ENCODE data around the gene SLC24A3.

GRCh38 chr20:19624221-19624965 is 412.0 kb downstream of the SLC24A3 start:
- TF ChIP-seq CTCF (IDR thresholded peaks at IDR 0.05) (no peak), POLR2A (IDR thresholded peaks at IDR 0.05) (no peak), POLR2AphosphoS5 (IDR thresholded peaks at IDR 0.05) (no peak), EP300 (IDR thresholded peaks at IDR 0.05) (no peak)

All from upper lobe of left lung (tissue), 4 donors.